OCI-LY1 (cell line): ENCODE results near the gene CHN2.

Source experiments
- H2AFZ ChIP-seq: fragments of 200-600 bp; sonication (generic), shearing (Covaris generic); 2 replicates; pipeline ENCODE4 v1.6.0; 2014; ENCODE audit warnings: antibody characterized with exemption, mild to moderate bottlenecking, low read length
- H3F3A ChIP-seq: fragments of 200-600 bp; sonication (generic), shearing (Covaris generic); 2 replicates; pipeline ENCODE4 v1.6.0; 2014; ENCODE audit warnings: mild to moderate bottlenecking, antibody characterized with exemption, low read length, moderate library complexity; ENCODE audit not compliant: insufficient read depth
- H3K27ac ChIP-seq: fragments of 200-600 bp; sonication (generic); 2 replicates; pipeline ENCODE4 v1.5.1; 2014; ENCODE audit warnings: low read length, mixed run types, mild to moderate bottlenecking, low read depth; ENCODE audit not compliant: poor library complexity, severe bottlenecking
- H3K27me3 ChIP-seq: fragments of 200-600 bp; sonication (generic); 2 replicates; pipeline ENCODE4 v1.6.0; 2014; ENCODE audit warnings: antibody characterized with exemption, mild to moderate bottlenecking, low read length, moderate library complexity; ENCODE audit not compliant: insufficient read depth
- H3K36me3 ChIP-seq: fragments of 200-600 bp; sonication (generic); 2 replicates; pipeline ENCODE4 v1.6.1; 2014; ENCODE audit warnings: mild to moderate bottlenecking, antibody characterized with exemption, low read length, moderate library complexity, mixed read lengths; ENCODE audit not compliant: insufficient read depth
- H3K4me1 ChIP-seq: fragments of 200-600 bp; sonication (generic); 2 replicates; pipeline ENCODE4 v1.5.1; 2014; ENCODE audit warnings: mild to moderate bottlenecking, low read length, moderate library complexity; ENCODE audit not compliant: insufficient read depth, severe bottlenecking
- H3K4me2 ChIP-seq: fragments of 200-600 bp; sonication (generic), shearing (Covaris generic); 2 replicates; pipeline ENCODE4 v1.6.1; 2014; ENCODE audit warnings: low read length
- H3K4me3 ChIP-seq: fragments of 200-600 bp; sonication (generic); 2 replicates; pipeline ENCODE4 v1.5.1; 2014; ENCODE audit warnings: low read length, low read depth, mild to moderate bottlenecking, mixed read lengths; ENCODE audit not compliant: poor library complexity, severe bottlenecking
- H3K79me2 ChIP-seq: fragments of 200-600 bp; shearing (Covaris generic); 2 replicates; pipeline ENCODE4 v1.6.1; 2016; ENCODE audit warnings: mixed run types, low read length, mixed read lengths; ENCODE audit not compliant: insufficient read depth
- H3K9ac ChIP-seq: fragments of 200-600 bp; sonication (generic), shearing (Covaris generic); 2 replicates; pipeline ENCODE4 v1.6.1; 2014; ENCODE audit warnings: mild to moderate bottlenecking, low read length, mixed read lengths
- H3K9me2 ChIP-seq: fragments of 200-600 bp; sonication (generic), shearing (Covaris generic); 2 replicates; pipeline ENCODE4 v1.6.1; 2014; ENCODE audit warnings: low read depth, mild to moderate bottlenecking, low read length, mixed read lengths
- H3K9me3 ChIP-seq: fragments of 200-600 bp; shearing (Covaris generic); 2 replicates; pipeline ENCODE4 v1.6.1; 2014; ENCODE audit warnings: low read length, mixed read lengths
- H4K20me1 ChIP-seq: fragments of 200-600 bp; sonication (generic), shearing (Covaris generic); 2 replicates; pipeline ENCODE4 v1.6.0; 2016; ENCODE audit warnings: mild to moderate bottlenecking, low read length; ENCODE audit not compliant: insufficient read depth
- EZH2 ChIP-seq: fragments of 200-600 bp; sonication (generic), shearing (Covaris generic); IDR thresholded peaks from 2 replicates; pipeline ENCODE4 v1.8.0; 2017; ENCODE audit warnings: borderline replicate concordance, mixed run types, mild to moderate bottlenecking, antibody characterized with exemption, low read length, moderate library complexity, mixed read lengths
- TF ChIP-seq, protein P1 (sequence below): fragments of 200-600 bp; sonication (generic), shearing (Covaris generic); IDR thresholded peaks from 2 replicates; pipeline ENCODE4 v1.5.1; 2017; ENCODE audit warnings: mild to moderate bottlenecking, antibody characterized with exemption, low read length, moderate library complexity, mixed read lengths

CHN2 gene

GRCh38 chr7:29499932-29500331, 305.4 kb downstream of the CHN2 start:
- no peak overlapping the region for H3K4me2 ChIP-seq
- H2AFZ ChIP-seq, result no peak overlapping the region
- H4K20me1 ChIP-seq, result no peaks in the 10 kb centered on the region
- no peaks in the 10 kb centered on the region for H3K4me1 ChIP-seq
- no peaks in the 10 kb centered on the region for H3K9me2 ChIP-seq
- H3K36me3 ChIP-seq, result no peaks in the 10 kb centered on the region
- no peaks in the 10 kb centered on the region for H3F3A ChIP-seq
- H3K4me3 ChIP-seq, result no peak overlapping the region
- no peak overlapping the region for H3K9ac ChIP-seq
- H3K27me3 ChIP-seq, result no peaks in the 10 kb centered on the region
- no peak overlapping the region for H3K27ac ChIP-seq
- H3K9me3 ChIP-seq, result no peaks in the 10 kb centered on the region
- no peaks in the 10 kb centered on the region for H3K79me2 ChIP-seq
- no peak for TF ChIP-seq EZH2
- TF ChIP-seq, protein P1, sequence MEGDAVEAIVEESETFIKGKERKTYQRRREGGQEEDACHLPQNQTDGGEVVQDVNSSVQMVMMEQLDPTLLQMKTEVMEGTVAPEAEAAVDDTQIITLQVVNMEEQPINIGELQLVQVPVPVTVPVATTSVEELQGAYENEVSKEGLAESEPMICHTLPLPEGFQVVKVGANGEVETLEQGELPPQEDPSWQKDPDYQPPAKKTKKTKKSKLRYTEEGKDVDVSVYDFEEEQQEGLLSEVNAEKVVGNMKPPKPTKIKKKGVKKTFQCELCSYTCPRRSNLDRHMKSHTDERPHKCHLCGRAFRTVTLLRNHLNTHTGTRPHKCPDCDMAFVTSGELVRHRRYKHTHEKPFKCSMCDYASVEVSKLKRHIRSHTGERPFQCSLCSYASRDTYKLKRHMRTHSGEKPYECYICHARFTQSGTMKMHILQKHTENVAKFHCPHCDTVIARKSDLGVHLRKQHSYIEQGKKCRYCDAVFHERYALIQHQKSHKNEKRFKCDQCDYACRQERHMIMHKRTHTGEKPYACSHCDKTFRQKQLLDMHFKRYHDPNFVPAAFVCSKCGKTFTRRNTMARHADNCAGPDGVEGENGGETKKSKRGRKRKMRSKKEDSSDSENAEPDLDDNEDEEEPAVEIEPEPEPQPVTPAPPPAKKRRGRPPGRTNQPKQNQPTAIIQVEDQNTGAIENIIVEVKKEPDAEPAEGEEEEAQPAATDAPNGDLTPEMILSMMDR, result no peak

DNA sequence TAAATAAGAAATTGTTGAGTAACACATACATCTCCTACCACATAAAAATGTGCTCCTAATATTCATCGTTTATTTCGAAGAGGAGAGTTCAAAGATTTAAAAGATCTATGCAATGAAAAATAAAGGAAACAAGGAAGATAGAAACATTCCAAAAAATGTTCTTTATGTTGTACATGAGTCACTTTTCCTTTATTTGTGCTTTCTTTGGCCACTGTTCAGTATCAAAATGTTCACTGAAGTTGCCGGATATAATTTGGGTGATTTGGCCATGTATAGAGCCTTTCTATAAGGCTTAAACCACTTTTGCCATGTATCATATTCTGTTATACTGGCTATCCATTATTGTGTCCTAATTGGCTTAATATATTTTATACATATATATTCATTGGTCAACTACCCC, 306.1 kb downstream of the CHN2 start:
- H2AFZ ChIP-seq, result no peak overlapping the region
- no peak overlapping the region for H3K4me2 ChIP-seq
- no peaks in the 10 kb centered on the region for H3K36me3 ChIP-seq
- no peaks in the 10 kb centered on the region for H3K27me3 ChIP-seq
- H4K20me1 ChIP-seq, result no peaks in the 10 kb centered on the region
- no peak overlapping the region for H3K4me3 ChIP-seq
- no peaks in the 10 kb centered on the region for H3K79me2 ChIP-seq
- no peaks in the 10 kb centered on the region for H3K9me3 ChIP-seq
- no peaks in the 10 kb centered on the region for H3K9me2 ChIP-seq
- no peaks in the 10 kb centered on the region for H3F3A ChIP-seq
- no peaks in the 10 kb centered on the region for H3K4me1 ChIP-seq
- H3K27ac ChIP-seq, result no peak overlapping the region
- no peak overlapping the region for H3K9ac ChIP-seq
- no peak for TF ChIP-seq EZH2
- TF ChIP-seq, protein P1, result no peak

DNA sequence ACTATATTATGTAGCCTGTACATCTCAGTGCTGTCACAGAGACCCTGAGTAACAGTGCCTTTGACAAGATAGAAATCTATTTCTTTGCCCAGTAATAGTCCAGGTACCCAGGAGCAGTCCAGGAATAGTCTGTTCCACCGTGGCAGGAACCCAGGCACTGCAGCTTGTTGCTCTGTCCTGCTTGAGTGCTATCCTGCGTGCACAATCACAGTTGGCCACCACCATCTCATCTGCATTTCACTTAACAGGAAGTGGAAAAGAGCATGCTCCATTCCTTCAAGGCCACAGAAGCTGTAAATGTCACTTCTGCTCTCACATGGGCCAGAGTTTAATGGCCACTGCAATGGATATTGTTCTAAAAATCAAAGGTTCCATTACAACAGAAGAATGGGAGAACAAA, 307.6 kb downstream of the CHN2 start:
- H3K27me3 ChIP-seq, result no peaks in the 10 kb centered on the region
- no peaks in the 10 kb centered on the region for H3K36me3 ChIP-seq
- H3K4me2 ChIP-seq, result no peak overlapping the region
- no peaks in the 10 kb centered on the region for H4K20me1 ChIP-seq
- no peak overlapping the region for H3K9ac ChIP-seq
- H3K9me3 ChIP-seq, result no peaks in the 10 kb centered on the region
- H3K79me2 ChIP-seq, result no peaks in the 10 kb centered on the region
- H2AFZ ChIP-seq, result no peak overlapping the region
- H3F3A ChIP-seq, result no peaks in the 10 kb centered on the region
- H3K9me2 ChIP-seq, result no peaks in the 10 kb centered on the region
- H3K27ac ChIP-seq, result no peak overlapping the region
- TF ChIP-seq EZH2, result no peak
- TF ChIP-seq, protein P1, result no peak
- no peaks in the 10 kb centered on the region for H3K4me1 ChIP-seq
- no peak overlapping the region for H3K4me3 ChIP-seq
